Activated naive CD8-positive, alpha-beta T cell treated with anti-CD3 and anti-CD28 coated beads for 36 hours (primary cell): ENCODE measurements around the gene CEP112. TPM values are rescaled to one million over a fixed set of nuclear protein-coding genes. Genes with fewer than 3 reads are reported as not detected.

Source experiments
- DNase-seq: peaks from one replicate; pipeline ENCODE4 v3.0.0; 2021
- H3K27ac Mint-ChIP-seq: one replicate; pipeline ENCODE4 v1.8.0; 2022; ENCODE audit warnings: mild to moderate bottlenecking, moderate library complexity, mixed read lengths
- H3K27me3 Mint-ChIP-seq: one replicate; pipeline ENCODE4 v1.8.0; 2022; ENCODE audit warnings: mild to moderate bottlenecking, mixed read lengths
- H3K36me3 Mint-ChIP-seq: one replicate; pipeline ENCODE4 v1.8.0; 2021; ENCODE audit warnings: mild to moderate bottlenecking, mixed read lengths
- H3K4me1 Mint-ChIP-seq: one replicate; pipeline ENCODE4 v1.8.0; 2021; ENCODE audit warnings: mixed read lengths
- H3K4me3 Mint-ChIP-seq: one replicate; pipeline ENCODE4 v1.8.0; 2022; ENCODE audit warnings: mild to moderate bottlenecking, moderate library complexity, mixed read lengths
- H3K9me3 Mint-ChIP-seq: one replicate; pipeline ENCODE4 v1.8.0; 2022; ENCODE audit warnings: mixed read lengths
- total RNA-seq, 2 experiments: library from RNA; stranded (reverse); gene quantifications; one replicate each; pipeline ENCODE4 v1.2.3, GENCODE V29; 2021

The CEP112 gene
- total RNA-seq, 2 experiments from 2014 or later: 0.54 to 1.3 TPM

- DNase-seq: no peak
- Mint-ChIP-seq H3K36me3 (peaks cover 8% of the 10 kb centered on the region), H3K27ac (no peak overlapping the region), H3K27me3 (no peaks in the 10 kb centered on the region), H3K4me1 (no peaks in the 10 kb centered on the region), H3K9me3 (peaks cover 18% of the 10 kb centered on the region), H3K4me3 (no peak overlapping the region)
Measured at GRCh38 chr17:66021757-66022156, 170.2 kb downstream of the CEP112 start.

GRCh38 chr17:66018786-66019185, 173.1 kb downstream of the CEP112 start:
- no peak overlapping the region for H3K27ac Mint-ChIP-seq
- H3K36me3 Mint-ChIP-seq: peaks cover 4% of the 10 kb centered on the region

GRCh38 chr17:66016231-66016630, 175.7 kb downstream of the CEP112 start:
- Mint-ChIP-seq H3K9me3 (no peaks in the 10 kb centered on the region), H3K27ac (no peak overlapping the region), H3K36me3 (no peaks in the 10 kb centered on the region), H3K27me3 (peaks cover 8% of the 10 kb centered on the region), H3K4me3 (no peak overlapping the region), H3K4me1 (no peaks in the 10 kb centered on the region)
- no peak for DNase-seq

More at GRCh38 chr17:66018786-66019185, 173.1 kb downstream of the CEP112 start:
- no peak for DNase-seq
- Mint-ChIP-seq H3K4me3 (no peak overlapping the region), H3K9me3 (peaks cover 7% of the 10 kb centered on the region), H3K4me1 (no peaks in the 10 kb centered on the region), H3K27me3 (peaks cover 4% of the 10 kb centered on the region)

DNA sequence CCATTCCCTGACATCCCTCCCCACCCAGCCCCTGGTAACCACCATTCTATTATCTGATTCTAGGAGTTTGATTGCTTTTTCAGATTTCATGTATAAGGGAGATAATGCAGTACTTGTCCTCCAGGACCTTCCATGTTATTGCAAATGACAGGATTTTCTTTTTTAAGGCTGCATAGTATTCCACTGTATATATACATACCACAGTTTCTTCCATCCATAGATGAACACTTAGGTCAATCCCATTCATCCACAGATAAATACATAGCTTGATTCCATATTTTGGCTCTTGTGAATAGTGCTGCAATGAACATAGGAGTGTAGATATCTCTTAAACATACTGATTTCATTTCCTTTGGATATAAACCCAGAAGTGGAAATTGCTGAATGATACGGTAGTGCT, 183.3 kb downstream of the CEP112 start:
- no peak overlapping the region for H3K27ac Mint-ChIP-seq

GRCh38 chr17:66006654-66007053, 185.3 kb downstream of the CEP112 start:
- no peak overlapping the region for H3K27ac Mint-ChIP-seq
- H3K4me1 Mint-ChIP-seq: peaks cover 1% of the 10 kb centered on the region
- peaks cover 7% of the 10 kb centered on the region for H3K9me3 Mint-ChIP-seq
- no peaks in the 10 kb centered on the region for H3K36me3 Mint-ChIP-seq
- H3K27me3 Mint-ChIP-seq: no peaks in the 10 kb centered on the region
- H3K4me3 Mint-ChIP-seq: no peak overlapping the region
- DNase-seq: no peak

More for the DNA sequence above, 183.3 kb downstream of the CEP112 start:
- H3K4me3 Mint-ChIP-seq: no peak overlapping the region
- H3K36me3 Mint-ChIP-seq: no peaks in the 10 kb centered on the region
- H3K4me1 Mint-ChIP-seq: no peaks in the 10 kb centered on the region
- H3K27me3 Mint-ChIP-seq: peaks cover 3% of the 10 kb centered on the region
- no peak for DNase-seq
- peaks cover 7% of the 10 kb centered on the region for H3K9me3 Mint-ChIP-seq

GRCh38 chr17:66002812-66003211, 189.1 kb downstream of the CEP112 start:
- H3K27me3 Mint-ChIP-seq: no peaks in the 10 kb centered on the region
- DNase-seq: no peak
- H3K4me1 Mint-ChIP-seq: peaks cover 2% of the 10 kb centered on the region
- no peaks in the 10 kb centered on the region for H3K36me3 Mint-ChIP-seq
- H3K4me3 Mint-ChIP-seq: no peak overlapping the region
- H3K27ac Mint-ChIP-seq: no peak overlapping the region
- no peaks in the 10 kb centered on the region for H3K9me3 Mint-ChIP-seq

DNA sequence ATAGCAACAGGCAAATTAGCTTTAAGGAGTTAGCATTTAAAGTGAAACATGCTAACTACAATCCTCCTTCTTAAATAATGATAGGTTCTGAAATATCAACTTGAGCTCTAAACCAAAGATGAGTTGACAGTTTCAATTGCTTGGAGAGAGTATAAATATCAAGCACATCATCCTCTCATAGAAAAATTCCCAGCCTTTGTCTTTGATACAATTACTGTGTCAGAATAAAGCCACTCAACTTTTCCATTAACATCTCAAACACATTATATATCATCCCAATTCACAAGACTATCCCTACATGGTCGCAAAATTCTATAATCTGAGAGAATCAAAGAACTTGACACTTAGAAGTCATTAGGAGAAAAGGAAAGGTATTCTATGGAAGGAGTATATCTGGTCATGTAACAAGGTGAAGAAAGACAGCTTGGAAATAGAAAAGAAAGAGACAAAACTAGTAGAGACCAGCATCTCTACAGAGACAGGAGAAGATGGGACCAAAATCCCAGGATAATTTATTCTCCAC, 189.8 kb downstream of the CEP112 start:
- H3K9me3 Mint-ChIP-seq: no peaks in the 10 kb centered on the region
- DNase-seq: no peak
- no peak overlapping the region for H3K4me3 Mint-ChIP-seq
- peaks cover 2% of the 10 kb centered on the region for H3K4me1 Mint-ChIP-seq
- H3K36me3 Mint-ChIP-seq: no peaks in the 10 kb centered on the region
- H3K27me3 Mint-ChIP-seq: no peaks in the 10 kb centered on the region
- H3K27ac Mint-ChIP-seq: no peak overlapping the region

- Mint-ChIP-seq H3K4me3 (no peak overlapping the region), H3K9me3 (peaks cover 2% of the 10 kb centered on the region), H3K36me3 (no peaks in the 10 kb centered on the region), H3K4me1 (peaks cover 2% of the 10 kb centered on the region), H3K27me3 (no peaks in the 10 kb centered on the region), H3K27ac (no peak overlapping the region)
- DNase-seq: no peak
Measured at GRCh38 chr17:66000216-66000615, 191.7 kb downstream of the CEP112 start.

DNA sequence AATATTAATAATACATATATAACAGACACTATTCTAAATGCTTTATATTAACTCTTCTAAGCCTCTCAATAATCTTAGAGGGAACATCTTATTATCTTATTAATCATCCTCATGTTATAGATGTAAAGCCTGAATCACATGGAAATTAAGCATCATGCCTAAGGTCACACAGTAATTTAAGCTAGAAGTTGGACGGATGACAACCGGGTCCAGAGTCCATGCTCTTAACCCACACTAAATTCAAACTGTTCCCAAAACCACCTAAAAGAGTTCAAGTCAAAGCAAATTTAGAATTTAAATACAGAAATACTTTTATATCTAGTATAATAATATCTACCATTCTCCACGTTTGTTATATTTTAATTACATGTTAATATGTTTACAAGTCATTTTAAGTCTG, 193.3 kb downstream of the CEP112 start:
- Mint-ChIP-seq H3K27me3 (no peaks in the 10 kb centered on the region), H3K27ac (no peak overlapping the region), H3K36me3 (no peaks in the 10 kb centered on the region)

DNA sequence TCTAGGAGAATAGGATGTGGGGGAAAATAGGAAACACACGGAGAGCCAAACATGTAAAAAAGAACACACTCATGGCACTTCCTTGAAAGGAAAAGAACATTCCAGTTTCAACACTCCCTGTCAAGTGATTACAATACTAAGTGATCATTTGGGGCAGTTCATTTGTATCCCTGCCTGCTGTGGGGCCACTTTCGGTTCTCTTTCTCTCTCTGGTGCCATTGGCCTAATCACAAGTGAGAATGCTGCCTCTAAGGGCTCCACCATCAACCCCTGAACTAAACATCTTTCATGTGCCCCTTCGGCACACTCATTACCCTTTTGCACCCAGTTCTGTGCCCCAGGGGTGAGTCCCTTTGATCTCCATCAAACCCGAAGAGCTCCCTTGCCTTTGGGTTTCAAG, 197.3 kb downstream of the CEP112 start:
- H3K36me3 Mint-ChIP-seq: no peaks in the 10 kb centered on the region
- H3K27me3 Mint-ChIP-seq: no peaks in the 10 kb centered on the region
- no peak overlapping the region for H3K4me3 Mint-ChIP-seq
- H3K27ac Mint-ChIP-seq: no peak overlapping the region
- peaks cover 2% of the 10 kb centered on the region for H3K9me3 Mint-ChIP-seq
- H3K4me1 Mint-ChIP-seq: no peaks in the 10 kb centered on the region
- no peak for DNase-seq

More for the DNA sequence above, 193.3 kb downstream of the CEP112 start:
- Mint-ChIP-seq H3K4me1 (peaks cover 2% of the 10 kb centered on the region), H3K9me3 (peaks cover 2% of the 10 kb centered on the region), H3K4me3 (no peak overlapping the region)
- no peak for DNase-seq

DNA sequence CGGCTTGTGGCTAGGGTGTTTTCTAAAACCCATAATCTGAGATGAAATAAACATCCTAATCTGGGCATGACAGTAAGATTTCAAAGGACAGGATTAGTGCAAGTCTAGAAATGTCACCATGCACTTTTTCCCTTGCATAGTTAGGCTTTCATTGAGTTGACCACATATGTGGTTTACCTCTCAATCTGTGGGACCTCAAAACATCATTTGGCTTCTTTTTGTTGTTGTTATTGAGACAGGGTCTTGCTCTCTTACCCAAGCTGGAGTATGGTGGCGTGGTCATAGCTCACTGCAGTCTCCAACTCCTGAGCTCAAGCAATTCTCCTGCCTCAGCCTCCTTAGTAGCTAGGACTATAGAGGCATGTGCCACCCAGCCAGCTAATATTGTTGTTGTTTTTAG, 197.8 kb downstream of the CEP112 start:
- Mint-ChIP-seq H3K27ac (no peak overlapping the region), H3K4me1 (no peaks in the 10 kb centered on the region), H3K9me3 (peaks cover 5% of the 10 kb centered on the region), H3K36me3 (no peaks in the 10 kb centered on the region), H3K27me3 (no peaks in the 10 kb centered on the region), H3K4me3 (no peak overlapping the region)
- DNase-seq: no peak

GRCh38 chr17:65990593-65990992, 201.3 kb downstream of the CEP112 start:
- Mint-ChIP-seq H3K4me3 (no peak overlapping the region), H3K27ac (no peak overlapping the region), H3K4me1 (no peaks in the 10 kb centered on the region), H3K9me3 (peaks cover 17% of the 10 kb centered on the region), H3K36me3 (peaks cover 3% of the 10 kb centered on the region), H3K27me3 (no peaks in the 10 kb centered on the region)
- DNase-seq: no peak

DNA sequence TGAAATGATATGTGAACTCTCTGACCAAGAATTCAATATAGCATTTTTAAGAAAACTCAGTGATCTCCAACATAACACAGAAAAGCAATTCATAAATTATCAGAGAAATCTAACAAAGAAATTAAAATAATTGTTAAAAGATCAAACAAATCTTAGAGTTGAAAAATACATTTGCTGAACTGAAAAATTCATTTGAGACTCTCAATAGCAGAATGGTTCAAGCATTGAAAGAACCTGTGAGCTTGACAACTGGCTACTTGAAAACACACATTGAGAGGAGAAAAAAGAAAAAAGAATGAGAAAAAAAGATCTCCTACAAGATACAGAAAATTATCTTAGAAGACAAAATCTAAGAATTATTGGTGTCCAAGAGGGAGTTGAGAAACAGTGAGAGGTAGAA, 203.5 kb downstream of the CEP112 start:
- Mint-ChIP-seq H3K4me3 (no peak overlapping the region), H3K36me3 (peaks cover 3% of the 10 kb centered on the region), H3K27ac (no peak overlapping the region), H3K9me3 (peaks cover 16% of the 10 kb centered on the region), H3K27me3 (no peaks in the 10 kb centered on the region), H3K4me1 (no peaks in the 10 kb centered on the region)
- no peak for DNase-seq

DNA sequence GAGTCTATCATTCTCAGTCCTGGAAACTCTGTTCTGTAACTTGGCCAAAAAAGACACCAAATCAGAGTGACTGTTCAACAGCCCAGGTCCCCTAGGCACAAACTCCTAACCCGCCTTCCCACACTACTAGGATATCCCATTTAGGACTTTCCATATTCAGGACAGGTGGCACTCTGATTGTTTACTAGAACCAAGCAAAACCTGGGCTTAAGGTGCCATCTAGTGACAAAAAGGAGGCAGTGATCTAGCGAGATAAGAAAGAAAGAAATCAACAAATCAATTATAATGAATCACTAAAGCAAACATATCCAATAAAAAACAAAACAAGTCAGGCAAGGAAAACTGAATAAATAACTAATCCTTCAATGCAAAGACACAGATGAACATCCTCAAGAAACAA, 203.9 kb downstream of the CEP112 start:
- DNase-seq: no peak
- H3K9me3 Mint-ChIP-seq: peaks cover 16% of the 10 kb centered on the region
- H3K27me3 Mint-ChIP-seq: no peaks in the 10 kb centered on the region
- no peak overlapping the region for H3K27ac Mint-ChIP-seq
- peaks cover 3% of the 10 kb centered on the region for H3K36me3 Mint-ChIP-seq
- H3K4me3 Mint-ChIP-seq: no peak overlapping the region
- no peaks in the 10 kb centered on the region for H3K4me1 Mint-ChIP-seq

- no peak for DNase-seq
Measured at GRCh38 chr17:65985571-65985970, 206.4 kb downstream of the CEP112 start.

DNA sequence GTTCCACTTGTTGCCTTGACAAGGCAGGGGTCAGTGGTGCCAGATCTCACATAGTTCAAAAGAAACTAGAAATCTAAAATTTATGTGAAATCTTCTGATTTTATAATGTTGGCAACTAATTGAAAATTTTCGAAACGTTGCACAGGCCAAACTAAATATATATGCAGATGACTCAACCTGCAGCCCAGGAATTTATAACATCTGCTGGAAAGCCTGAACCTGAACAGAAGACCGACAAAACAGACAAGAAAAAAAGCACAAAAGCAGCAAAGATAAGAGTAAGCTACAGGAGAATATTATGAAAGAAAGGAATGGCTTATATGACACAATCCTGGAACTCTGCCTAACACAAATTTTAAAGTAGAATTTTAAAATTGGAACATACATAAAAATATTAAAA, 207.6 kb downstream of the CEP112 start:
- Mint-ChIP-seq H3K4me3 (no peak overlapping the region), H3K36me3 (peaks cover 3% of the 10 kb centered on the region), H3K9me3 (peaks cover 13% of the 10 kb centered on the region), H3K27ac (no peak overlapping the region), H3K4me1 (no peaks in the 10 kb centered on the region), H3K27me3 (no peaks in the 10 kb centered on the region)
- no peak for DNase-seq

More at GRCh38 chr17:65985571-65985970, 206.4 kb downstream of the CEP112 start:
- peaks cover 3% of the 10 kb centered on the region for H3K36me3 Mint-ChIP-seq
- H3K4me3 Mint-ChIP-seq: no peak overlapping the region
- no peak overlapping the region for H3K27ac Mint-ChIP-seq
- peaks cover 16% of the 10 kb centered on the region for H3K9me3 Mint-ChIP-seq
- H3K4me1 Mint-ChIP-seq: no peaks in the 10 kb centered on the region
- no peaks in the 10 kb centered on the region for H3K27me3 Mint-ChIP-seq
